Parathyroid adenoma (tissue), 2 donors: ENCODE data around the gene CERS4.

ENCODE experiments used
- H2AFZ ChIP-seq: fragments of 300-600 bp; sonication (generic); one replicate; pipeline ENCODE4 v1.7.0; 2017; ENCODE audit warnings: antibody characterized with exemption, mild to moderate bottlenecking
- H3K27ac ChIP-seq: fragments of 300-600 bp; sonication (generic); one replicate; pipeline ENCODE4 v1.7.0; 2017
- H3K27me3 ChIP-seq: fragments of 300-600 bp; sonication (generic); one replicate; pipeline ENCODE4 v1.7.0; 2017; ENCODE audit warnings: low read length; ENCODE audit not compliant: control insufficient read depth, insufficient read depth
- H3K36me3 ChIP-seq: fragments of 300-600 bp; sonication (generic); one replicate; pipeline ENCODE4 v1.7.0; 2017; ENCODE audit warnings: low read length; ENCODE audit not compliant: control insufficient read depth, insufficient read depth
- H3K4me1 ChIP-seq: fragments of 300-600 bp; sonication (generic); one replicate; pipeline ENCODE4 v1.7.0; 2017; ENCODE audit warnings: control low read depth
- H3K4me2 ChIP-seq: fragments of 300-600 bp; sonication (generic); one replicate; pipeline ENCODE4 v1.7.0; 2017; ENCODE audit warnings: low read length
- H3K4me3 ChIP-seq: fragments of 300-600 bp; sonication (generic); one replicate; pipeline ENCODE4 v1.7.0; 2017; ENCODE audit warnings: low read depth, low read length
- H3K79me2 ChIP-seq: fragments of 300-600 bp; sonication (generic); one replicate; pipeline ENCODE4 v1.7.0; 2017; ENCODE audit warnings: control low read depth
- H3K9ac ChIP-seq: fragments of 300-600 bp; sonication (generic); one replicate; pipeline ENCODE4 v1.7.0; 2017; ENCODE audit warnings: mild to moderate bottlenecking
- H3K9me3 ChIP-seq: fragments of 300-600 bp; sonication (generic); one replicate; pipeline ENCODE4 v1.7.0; 2017; ENCODE audit warnings: low read length; ENCODE audit not compliant: control insufficient read depth
- CTCF ChIP-seq: fragments of 300-600 bp; sonication (generic); IDR thresholded peaks from one replicate; pipeline ENCODE4 v1.7.0; 2017; ENCODE audit warnings: antibody characterized with exemption, mild to moderate bottlenecking
- donor health status: primary hyperparathyroidism.

The CERS4 gene

GRCh38 chr19:8307965-8308866 is 99.0 kb downstream of the CERS4 start, which contains the start of gene CD320:
Gene CD320 (minus strand): TSS chr19:8308358. CDS start chr19:8308290, 68 bp downstream.
- Histone ChIP-seq H3K36me3 (no peaks in the 10 kb centered on the region), H3K9me3 (no peaks in the 10 kb centered on the region), H3K9ac (no peak within 1 kb of the TSS), H2AFZ (peak within 1 kb of the TSS; percentile 77), H3K27me3 (no peaks in the 10 kb centered on the region), H3K27ac (peak within 1 kb of the TSS; percentile 51), H3K79me2 (no peaks in the 10 kb centered on the region), H3K4me1 (peaks cover 2% of the 10 kb centered on the region), H3K4me2 (peak within 1 kb of the TSS; percentile 98), H3K4me3 (peak within 1 kb of the TSS; percentile 59)
- TF ChIP-seq CTCF: no peak

GRCh38 chr19:8308891-8309291 is 99.7 kb downstream of the CERS4 start:
- H3K27me3 ChIP-seq: no peaks in the 10 kb centered on the region
- H3K4me2 ChIP-seq: peak overlapping the region; percentile 98
- peaks cover 2% of the 10 kb centered on the region for H3K4me1 ChIP-seq
- no peaks in the 10 kb centered on the region for H3K36me3 ChIP-seq
- TF ChIP-seq CTCF: no peak
- H3K9me3 ChIP-seq: no peaks in the 10 kb centered on the region
- H3K9ac ChIP-seq: no peak overlapping the region
- H3K27ac ChIP-seq: no peak overlapping the region
- no peak overlapping the region for H2AFZ ChIP-seq
- no peak overlapping the region for H3K4me3 ChIP-seq
- H3K79me2 ChIP-seq: no peaks in the 10 kb centered on the region

GRCh38 chr19:8310342-8311055 is 101.3 kb downstream of the CERS4 start:
- no peaks in the 10 kb centered on the region for H3K27me3 ChIP-seq
- H3K27ac ChIP-seq: no peak overlapping the region
- TF ChIP-seq CTCF: no peak
- H3K79me2 ChIP-seq: no peaks in the 10 kb centered on the region
- H3K4me1 ChIP-seq: peaks cover 2% of the 10 kb centered on the region
- no peak overlapping the region for H3K4me3 ChIP-seq
- no peak overlapping the region for H2AFZ ChIP-seq
- H3K4me2 ChIP-seq: no peak overlapping the region
- no peak overlapping the region for H3K9ac ChIP-seq
- no peaks in the 10 kb centered on the region for H3K36me3 ChIP-seq
- H3K9me3 ChIP-seq: no peaks in the 10 kb centered on the region

GRCh38 chr19:8311461-8312260 is 102.5 kb downstream of the CERS4 start:
- Histone ChIP-seq H3K79me2 (peaks cover 6% of the 10 kb centered on the region), H3K4me2 (no peak overlapping the region), H3K27ac (no peak overlapping the region), H3K9ac (no peak overlapping the region), H3K4me3 (no peak overlapping the region), H3K4me1 (peaks cover 2% of the 10 kb centered on the region), H3K9me3 (no peaks in the 10 kb centered on the region), H3K27me3 (no peaks in the 10 kb centered on the region), H2AFZ (no peak overlapping the region), H3K36me3 (no peaks in the 10 kb centered on the region)
- TF ChIP-seq CTCF: no peak
